AG09309 (cell line): ENCODE results near the gene COL23A1.

Source experiments
- DNase-seq: peaks from one replicate; pipeline ENCODE4 v3.0.0-alpha.2; 2010; ENCODE audit warnings: low read depth
- H3K4me3 ChIP-seq: 2 replicates; pipeline ENCODE4 v1.5.1; 2011; ENCODE audit warnings: mild to moderate bottlenecking, low read depth, low read length, moderate library complexity; ENCODE audit not compliant: control insufficient read depth
- CTCF ChIP-seq: IDR thresholded peaks from 2 replicates; pipeline ENCODE4 v1.5.1; 2011; ENCODE audit warnings: mild to moderate bottlenecking, low read depth, low read length, inconsistent platforms; ENCODE audit not compliant: insufficient read depth, control insufficient read depth; ENCODE audit errors: missing control alignments

Gene COL23A1

GRCh38 chr5:178548746-178549145 is 41.4 kb downstream of the COL23A1 start:
- no peak for TF ChIP-seq CTCF
- DNase-seq: no peak
- no peak overlapping the region for H3K4me3 ChIP-seq

- no peak for DNase-seq
- no peak for TF ChIP-seq CTCF
Observed at GRCh38 chr5:178547753-178548415, 42.3 kb downstream of the COL23A1 start.

GRCh38 chr5:178547052-178547666 is 43.0 kb downstream of the COL23A1 start:
- H3K4me3 ChIP-seq: no peak overlapping the region
- no peak for TF ChIP-seq CTCF

More at GRCh38 chr5:178547753-178548415, 42.3 kb downstream of the COL23A1 start:
- no peak overlapping the region for H3K4me3 ChIP-seq

GRCh38 chr5:178546675-178547033 is 43.5 kb downstream of the COL23A1 start:
- TF ChIP-seq CTCF: no peak
- DNase-seq: no peak
- H3K4me3 ChIP-seq: no peak overlapping the region

More at GRCh38 chr5:178547052-178547666, 43.0 kb downstream of the COL23A1 start:
- no peak for DNase-seq

GRCh38 chr5:178545941-178546674 is 44.1 kb downstream of the COL23A1 start:
- DNase-seq: no peak
- no peak for TF ChIP-seq CTCF
- H3K4me3 ChIP-seq: no peak overlapping the region

GRCh38 chr5:178545176-178545575 is 45.0 kb downstream of the COL23A1 start:
- H3K4me3 ChIP-seq: no peak overlapping the region
- no peak for TF ChIP-seq CTCF
- no peak for DNase-seq
